ENCODE results near the gene ZNF793. TPM values are rescaled to one million over a fixed set of nuclear protein-coding genes. Genes with fewer than 3 reads are reported as not detected.

ZNF793 gene
- total and polyA plus RNA-seq, 2 experiments from 2014 or later: 1.8 to 2.4 TPM

DNA sequence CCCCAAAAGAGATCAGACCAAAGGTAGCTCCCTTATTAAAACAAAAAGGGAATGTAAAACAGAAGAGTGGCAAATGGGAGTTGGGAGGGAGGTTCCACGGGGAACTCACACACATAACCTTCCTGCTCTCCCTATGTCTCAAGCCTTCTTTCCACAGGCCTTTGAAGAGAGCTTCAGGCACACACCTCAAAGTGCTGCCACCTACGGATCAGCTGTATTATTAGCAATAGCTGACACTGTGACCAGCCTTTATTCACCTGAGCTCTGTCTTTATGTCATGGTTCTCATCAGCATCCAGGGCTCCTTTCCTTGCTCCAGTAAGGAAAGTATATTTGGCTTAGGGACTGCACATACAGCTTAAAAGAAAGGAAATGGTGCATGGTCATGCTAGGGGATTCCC is 76.6 kb downstream of the ZNF793 start:
- H3K27me3 ChIP-seq (replicated peaks; ENCODE audit: insufficient read depth): no peaks in the 10 kb centered on the region
- DNase-seq: no peak
- TF ChIP-seq EZH2 (IDR thresholded peaks at IDR 0.05; ENCODE audit: insufficient read depth, poor library complexity, severe bottlenecking): no peak
- TF ChIP-seq EZH2phosphoT487 (IDR thresholded peaks at IDR 0.05; ENCODE audit: insufficient read depth, low read depth): no peak
- no peaks in the 10 kb centered on the region for H3F3A ChIP-seq (ENCODE audit: insufficient read depth)
- no peaks in the 10 kb centered on the region for H3K4me1 ChIP-seq (ENCODE audit: insufficient read depth)
- no peaks in the 10 kb centered on the region for H3K9me2 ChIP-seq (ENCODE audit: insufficient read depth)
- H3K79me2 ChIP-seq (ENCODE audit: insufficient read depth): no peaks in the 10 kb centered on the region
- peaks cover 40% of the 10 kb centered on the region for H3K36me3 ChIP-seq (ENCODE audit: low read depth)
- no peak overlapping the region for H3K4me2 ChIP-seq (ENCODE audit: unreplicated experiment)
- no peak overlapping the region for H3K9ac ChIP-seq
- H2AFZ ChIP-seq: no peak overlapping the region
- H3K4me3 ChIP-seq: no peak overlapping the region
- WGBS, 2 experiments (ENCODE audit: low coverage in 1 of 2, low lambda C conversion rate in 2 of 2, missing lambda C conversion rate in 2 of 2): 50 to 58% methylated on average over 2 of the region's 2 CpGs
- no peaks in the 10 kb centered on the region for H4K20me1 ChIP-seq (ENCODE audit: insufficient read depth)
- no peak overlapping the region for H3K27ac ChIP-seq
- peaks cover 3% of the 10 kb centered on the region for H3K9me3 ChIP-seq (ENCODE audit: low read depth)
- in situ Hi-C loops (cut with MboI): no loop called here

Other genes with a start within 250 kb of the ZNF793 start
- gene ZNF527, start 135.8 kb upstream of the ZNF793 start, total RNA-seq (2014; rRNA removed; shearing (Covaris generic)): 3.5 and 10.2 TPM in 2 replicates
- 2.4 and 2.9 TPM in 2 replicates for gene ZNF527, start 135.8 kb upstream of the ZNF793 start, polyA plus RNA-seq (2016; fragmentation: Nextera tagmentation; extraction: Ambion mirVana)
- 4.9 and 7.2 TPM in 2 replicates for gene ZNF569, start 39.5 kb upstream of the ZNF793 start, total RNA-seq (2014; rRNA removed; shearing (Covaris generic))
- gene ZNF569, start 39.5 kb upstream of the ZNF793 start, polyA plus RNA-seq (2016; fragmentation: Nextera tagmentation; extraction: Ambion mirVana): 4.4 and 4.7 TPM in 2 replicates
- gene ZNF570, start 37.6 kb upstream of the ZNF793 start, total RNA-seq (2014; rRNA removed; shearing (Covaris generic)): 5.3 and 6.7 TPM in 2 replicates
- 2.2 and 2.5 TPM in 2 replicates for gene ZNF570, start 37.6 kb upstream of the ZNF793 start, polyA plus RNA-seq (2016; fragmentation: Nextera tagmentation; extraction: Ambion mirVana)
- 2.3 and 2.9 TPM in 2 replicates for gene ZNF571, start 87.9 kb downstream of the ZNF793 start, total RNA-seq (2014; rRNA removed; shearing (Covaris generic))
- gene ZNF571, start 87.9 kb downstream of the ZNF793 start, polyA plus RNA-seq (2016; fragmentation: Nextera tagmentation; extraction: Ambion mirVana): 1.4 and 1.9 TPM in 2 replicates
- gene ZNF540, start 87.9 kb downstream of the ZNF793 start, total RNA-seq (2014; rRNA removed; shearing (Covaris generic)): 6.2 TPM in 1 of 2 replicates, not detected in the other
- 0.58 and 0.76 TPM in 2 replicates for gene ZNF540, start 87.9 kb downstream of the ZNF793 start, polyA plus RNA-seq (2016; fragmentation: Nextera tagmentation; extraction: Ambion mirVana)
- 14.0 and 19.3 TPM in 2 replicates for gene ZFP30, start 148.5 kb downstream of the ZNF793 start, total RNA-seq (2014; rRNA removed; shearing (Covaris generic))
- gene ZFP30, start 148.5 kb downstream of the ZNF793 start, polyA plus RNA-seq (2016; fragmentation: Nextera tagmentation; extraction: Ambion mirVana): 4.3 and 4.8 TPM in 2 replicates
- gene ZNF607, start 212.8 kb downstream of the ZNF793 start, total RNA-seq (2014; rRNA removed; shearing (Covaris generic)): 2.4 and 3.7 TPM in 2 replicates
- gene ZNF607, start 212.8 kb downstream of the ZNF793 start, polyA plus RNA-seq (2016; fragmentation: Nextera tagmentation; extraction: Ambion mirVana): 2.2 and 2.7 TPM in 2 replicates

Data from GM23248 (cell line).